D721Med (cell line): Measurements from ENCODE around the gene DDC.
"Not testable (repeated sequence)": the region's sequence is repeated elsewhere in the genome, so short reads cannot be mapped to it uniquely, and the experiment has no call there.

Experiments
- DNase-seq: peaks from one replicate; pipeline ENCODE4 v3.0.0; 2011; ENCODE audit warnings: low spot score; ENCODE audit not compliant: insufficient read length
- FAIRE-seq: peaks from 2 replicates; lab custom pipeline; 2011; peaks lifted over from hg19 to GRCh38; lab: Jason Lieb, UNC
- TF ChIP-seq, protein P1 (sequence below): IDR thresholded peaks from 2 replicates; pipeline ENCODE4 v1.5.1; 2012; ENCODE audit warnings: mild to moderate bottlenecking, control low read depth; ENCODE audit not compliant: insufficient read depth; ENCODE audit errors: missing control alignments

The DDC gene

GRCh38 chr7:50531928-50532327 is 33.3 kb downstream of the DDC start:
- TF ChIP-seq, protein P1, sequence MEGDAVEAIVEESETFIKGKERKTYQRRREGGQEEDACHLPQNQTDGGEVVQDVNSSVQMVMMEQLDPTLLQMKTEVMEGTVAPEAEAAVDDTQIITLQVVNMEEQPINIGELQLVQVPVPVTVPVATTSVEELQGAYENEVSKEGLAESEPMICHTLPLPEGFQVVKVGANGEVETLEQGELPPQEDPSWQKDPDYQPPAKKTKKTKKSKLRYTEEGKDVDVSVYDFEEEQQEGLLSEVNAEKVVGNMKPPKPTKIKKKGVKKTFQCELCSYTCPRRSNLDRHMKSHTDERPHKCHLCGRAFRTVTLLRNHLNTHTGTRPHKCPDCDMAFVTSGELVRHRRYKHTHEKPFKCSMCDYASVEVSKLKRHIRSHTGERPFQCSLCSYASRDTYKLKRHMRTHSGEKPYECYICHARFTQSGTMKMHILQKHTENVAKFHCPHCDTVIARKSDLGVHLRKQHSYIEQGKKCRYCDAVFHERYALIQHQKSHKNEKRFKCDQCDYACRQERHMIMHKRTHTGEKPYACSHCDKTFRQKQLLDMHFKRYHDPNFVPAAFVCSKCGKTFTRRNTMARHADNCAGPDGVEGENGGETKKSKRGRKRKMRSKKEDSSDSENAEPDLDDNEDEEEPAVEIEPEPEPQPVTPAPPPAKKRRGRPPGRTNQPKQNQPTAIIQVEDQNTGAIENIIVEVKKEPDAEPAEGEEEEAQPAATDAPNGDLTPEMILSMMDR: no peak
- DNase-seq (no peak), FAIRE-seq (no peak)

GRCh38 chr7:50531401-50531911 is 33.7 kb downstream of the DDC start:
- TF ChIP-seq, protein P1: no peak
- DNase-seq (no peak), FAIRE-seq (no peak)

- TF ChIP-seq, protein P1: no peak
- FAIRE-seq: no peak
- DNase-seq: no peak
Observed at GRCh38 chr7:50530766-50531165, 34.4 kb downstream of the DDC start.

GRCh38 chr7:50529093-50529862 is 35.9 kb downstream of the DDC start:
- no peak for FAIRE-seq
- TF ChIP-seq, protein P1: no peak
- no peak for DNase-seq

- no peak for FAIRE-seq
- no peak for DNase-seq
- TF ChIP-seq, protein P1: no peak
Observed at GRCh38 chr7:50528266-50529092, 36.7 kb downstream of the DDC start.

- DNase-seq, FAIRE-seq: not testable (repeated sequence)
Observed at GRCh38 chr7:50519350-50519749, 45.9 kb downstream of the DDC start.

- no peak for DNase-seq
- TF ChIP-seq, protein P1: no peak
- no peak for FAIRE-seq
Observed at GRCh38 chr7:50513166-50513871, 51.9 kb downstream of the DDC start.
